GM21576 (cell line): ENCODE results near the gene GJA5.

Experiments used
- ATAC-seq: cut with Tn5 transposase; IDR thresholded peaks from one replicate; pipeline ENCODE4 v1.9.1; 2021; ENCODE audit warnings: mild to moderate bottlenecking, moderate library complexity; ENCODE audit not compliant: unreplicated experiment

Gene GJA5

GRCh38 chr1:147760481-147761260, at the start of gene GJA5:
Gene GJA5 (minus strand): TSS chr1:147760602. CDS start chr1:147759238, 1,364 bp downstream.
- ATAC-seq: no peak

GRCh38 chr1:147809236-147809635, 48.8 kb upstream of the GJA5 start:
- ATAC-seq: no peak

- no peak for ATAC-seq
Observed at GRCh38 chr1:147808025-147808424, 47.6 kb upstream of the GJA5 start.

- no peak for ATAC-seq
Observed at GRCh38 chr1:147807405-147807804, 47.0 kb upstream of the GJA5 start.

- ATAC-seq: no peak
Observed at GRCh38 chr1:147804942-147805723, 44.7 kb upstream of the GJA5 start.

GRCh38 chr1:147800804-147801203, 40.4 kb upstream of the GJA5 start:
- no peak for ATAC-seq

GRCh38 chr1:147798731-147799130, 38.3 kb upstream of the GJA5 start:
- no peak for ATAC-seq

- ATAC-seq: no peak
Observed at GRCh38 chr1:147794570-147794969, 34.2 kb upstream of the GJA5 start.

- ATAC-seq: no peak
Observed at GRCh38 chr1:147791876-147792275, 31.5 kb upstream of the GJA5 start.

GRCh38 chr1:147787765-147788164, 27.4 kb upstream of the GJA5 start:
- no peak for ATAC-seq

- ATAC-seq: no peak
Observed at GRCh38 chr1:147786536-147786935, 26.1 kb upstream of the GJA5 start.

GRCh38 chr1:147785794-147786506, 25.5 kb upstream of the GJA5 start:
- no peak for ATAC-seq

GRCh38 chr1:147784941-147785340, 24.5 kb upstream of the GJA5 start:
- no peak for ATAC-seq

- ATAC-seq: no peak
Observed at GRCh38 chr1:147781056-147781471, 20.7 kb upstream of the GJA5 start.

- ATAC-seq: no peak
Observed at GRCh38 chr1:147777694-147778093, 17.3 kb upstream of the GJA5 start.

- no peak for ATAC-seq
Observed at GRCh38 chr1:147773215-147773715, 12.9 kb upstream of the GJA5 start.

- ATAC-seq: no peak
Observed at GRCh38 chr1:147772570-147772969, 12.2 kb upstream of the GJA5 start.

- ATAC-seq: no peak
Observed at GRCh38 chr1:147771226-147772125, 11.1 kb upstream of the GJA5 start.

- no peak for ATAC-seq
Observed at GRCh38 chr1:147769106-147769505, 8.7 kb upstream of the GJA5 start.

GRCh38 chr1:147768582-147768981, 8.2 kb upstream of the GJA5 start:
- ATAC-seq: no peak
